ENCODE results near the gene GALNT9.
A peak's percentile ranks its signal among the peaks of the same experiment; 100 is the strongest.

GALNT9 gene

GRCh38 chr12:132327336-132328171 lies 1.8 kb downstream of the GALNT9 start:
- DNase-seq (ENCODE audit: low read depth, low spot score): peak; percentile 77

- no peak for DNase-seq (ENCODE audit: low read depth, low spot score)
These were observed 2.7 kb downstream of the GALNT9 start for GRCh38 chr12:132326646-132327045.

GRCh38 chr12:132325733-132326130 lies 3.7 kb downstream of the GALNT9 start:
- no peak for DNase-seq (ENCODE audit: low read depth, low spot score)

- DNase-seq (ENCODE audit: low read depth, low spot score): no peak
These were observed 4.3 kb downstream of the GALNT9 start for GRCh38 chr12:132324841-132325732.

DNA sequence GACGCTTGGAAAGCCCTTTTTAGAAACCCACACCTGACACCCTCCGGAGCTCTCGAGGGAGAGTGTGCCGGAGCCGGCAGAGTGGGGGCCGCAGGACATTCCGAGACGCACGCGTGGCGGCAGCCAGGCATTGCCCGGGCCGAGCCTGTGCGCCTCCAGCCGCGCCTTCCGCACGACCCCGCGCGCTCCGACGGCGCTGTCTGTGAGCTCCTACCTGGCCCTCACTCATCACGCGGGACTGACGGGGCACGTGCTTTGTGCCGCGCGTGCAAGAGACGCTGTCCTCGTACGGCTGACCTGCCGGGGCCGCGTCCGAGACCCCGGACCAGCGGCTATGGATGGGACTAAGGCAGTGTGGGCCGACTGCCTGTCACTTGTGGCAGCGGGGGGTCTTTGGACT lies 5.2 kb downstream of the GALNT9 start:
- no peak for DNase-seq (ENCODE audit: low read depth, low spot score)

DNA sequence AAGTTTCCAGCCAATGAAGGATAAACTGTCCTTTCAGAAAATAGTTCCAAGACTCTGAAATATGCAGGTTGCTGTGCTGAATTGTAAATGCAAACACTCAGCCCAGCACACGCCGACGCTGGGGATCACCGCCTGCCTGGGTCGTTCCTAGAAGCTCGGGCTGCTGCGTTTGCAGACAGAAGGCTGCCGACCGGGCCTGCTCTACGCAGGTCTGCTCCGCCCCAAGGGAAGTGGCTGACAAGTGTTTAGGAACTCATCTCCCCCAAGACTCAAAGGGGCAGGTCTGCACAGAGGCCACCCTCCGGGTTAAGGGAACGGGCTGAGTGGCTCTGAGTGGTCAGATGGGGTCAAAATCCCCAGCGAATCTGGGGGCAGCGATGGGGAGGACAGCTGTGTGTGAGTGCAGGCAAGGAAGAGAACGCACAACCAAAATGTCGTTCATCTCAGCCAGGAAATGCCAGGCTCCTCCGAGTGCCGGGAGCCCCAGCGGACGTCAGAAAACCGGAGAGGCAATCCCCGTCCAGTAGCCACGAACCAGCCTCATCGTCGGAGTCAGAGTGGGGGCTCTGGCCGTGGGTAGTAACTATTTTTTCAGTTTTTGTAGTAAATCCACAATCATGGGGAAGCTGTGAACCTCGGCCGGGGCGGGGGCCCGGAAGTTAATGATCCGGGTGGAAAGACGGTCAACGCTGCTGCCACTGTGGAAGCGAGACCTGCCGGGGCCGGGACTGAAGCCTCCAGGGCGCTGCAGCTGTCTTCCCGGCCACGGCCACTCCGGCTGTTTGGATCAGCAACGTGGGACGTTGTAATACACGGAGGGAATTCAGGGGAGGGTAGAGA lies 6.0 kb downstream of the GALNT9 start:
- no peak for DNase-seq (ENCODE audit: low read depth, low spot score)

DNA sequence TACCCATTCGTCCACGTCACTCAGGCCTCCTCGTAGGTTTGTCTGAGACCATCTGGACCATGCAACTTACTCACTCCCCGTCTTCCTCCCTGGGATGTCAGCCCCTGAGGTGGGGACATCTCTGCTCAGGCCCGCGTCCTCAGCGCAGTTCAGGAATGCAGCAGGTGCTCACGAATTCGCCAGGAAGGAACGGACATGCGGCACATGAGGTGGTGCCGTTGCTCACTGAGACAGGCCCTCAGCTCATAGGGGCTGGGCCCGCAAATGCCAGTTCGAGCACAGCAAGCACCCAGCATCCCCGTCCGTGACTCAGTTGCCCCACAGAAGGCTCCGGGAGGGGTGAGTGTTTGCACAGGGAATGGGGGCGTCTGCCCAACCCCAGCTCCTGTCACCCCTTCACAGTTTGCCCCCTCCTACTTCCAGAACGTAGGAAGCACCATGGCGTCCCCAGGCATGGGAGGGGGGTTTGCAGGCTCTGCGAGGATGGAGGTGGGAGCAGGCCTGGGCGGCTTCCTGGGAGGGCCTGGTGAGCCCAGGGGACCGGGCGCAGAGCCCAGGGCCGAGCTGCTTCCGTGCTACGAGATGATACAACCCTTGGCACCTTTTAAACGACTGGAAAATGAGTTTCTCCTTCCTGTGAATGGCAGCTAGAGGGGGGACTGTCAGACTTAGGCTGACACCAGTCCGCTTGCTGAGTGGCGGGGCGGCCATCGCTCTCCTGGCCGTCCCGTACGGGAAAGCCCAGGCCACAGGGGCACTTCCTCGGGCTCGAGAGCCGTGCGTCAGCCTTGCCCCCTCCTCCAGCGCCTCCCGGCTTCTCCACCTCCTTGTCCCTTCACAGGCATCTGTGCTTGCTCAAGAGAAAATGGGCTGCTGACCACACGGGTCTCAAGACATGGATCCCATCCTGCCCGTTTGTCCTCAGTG lies 6.9 kb downstream of the GALNT9 start:
- DNase-seq (ENCODE audit: low read depth, low spot score): no peak

DNA sequence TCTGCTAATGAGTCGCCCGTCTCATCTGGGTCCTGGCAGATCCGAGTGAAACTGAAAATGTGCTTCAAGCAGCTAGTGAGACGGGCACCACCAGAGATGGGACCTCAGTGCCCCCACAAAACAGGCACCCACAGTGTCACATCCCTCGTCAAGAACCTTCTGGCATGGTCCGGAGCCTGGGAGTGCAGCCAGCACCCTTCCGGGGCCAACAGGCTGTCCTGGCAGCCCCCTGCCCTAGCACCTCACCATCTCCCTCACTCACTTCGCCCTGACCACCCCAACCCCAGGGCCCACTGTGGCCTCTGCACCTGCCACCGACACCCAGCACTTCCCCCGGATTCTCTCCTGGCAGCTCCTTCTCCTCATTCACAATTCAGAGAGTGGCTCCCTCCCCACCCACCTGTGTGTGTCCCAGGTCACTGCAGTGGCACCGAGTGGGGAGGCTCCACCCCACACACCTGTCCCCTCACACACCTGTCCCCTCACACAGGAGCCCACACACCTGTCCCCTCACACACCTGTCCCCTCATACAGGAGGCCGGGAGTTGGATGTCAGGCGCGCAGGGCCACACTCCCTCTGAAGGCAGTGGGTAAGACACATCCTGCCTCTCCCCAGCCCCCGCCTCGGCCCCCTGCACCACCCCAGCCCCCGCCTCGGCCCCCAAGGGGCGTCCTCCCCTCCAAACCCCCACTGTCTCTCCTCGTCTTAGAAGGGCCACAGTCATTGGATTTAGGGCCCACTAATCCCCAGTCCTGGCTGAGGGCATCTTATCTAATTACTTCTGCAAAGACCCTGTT lies 7.9 kb downstream of the GALNT9 start:
- DNase-seq (ENCODE audit: low read depth, low spot score): no peak

DNA sequence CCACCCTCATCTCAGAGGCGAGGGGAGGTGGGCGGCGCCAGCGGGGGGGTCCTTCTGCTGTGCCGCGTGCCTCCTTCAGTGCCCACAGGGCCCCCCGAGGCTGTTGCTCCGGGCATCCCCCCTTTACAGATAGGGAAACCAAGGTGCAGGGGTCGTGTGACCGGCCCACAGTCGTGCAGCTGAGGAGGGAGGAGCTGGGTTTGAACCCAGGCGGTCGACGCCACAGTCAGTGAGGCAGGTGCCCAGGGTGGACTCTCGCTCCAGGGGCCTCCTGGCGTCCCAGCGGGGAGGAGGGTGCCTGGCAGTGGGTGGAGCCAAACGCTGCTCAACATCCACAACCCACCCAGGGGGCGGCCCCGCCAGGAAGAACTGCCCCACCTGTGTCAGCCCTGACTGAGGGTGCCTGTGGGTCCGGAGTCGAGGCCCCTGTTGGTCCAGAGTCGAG lies 8.6 kb downstream of the GALNT9 start:
- DNase-seq (ENCODE audit: low read depth, low spot score): no peak

- no peak for DNase-seq (ENCODE audit: low read depth, low spot score)
These were observed 9.3 kb downstream of the GALNT9 start for GRCh38 chr12:132319991-132320570.

DNA sequence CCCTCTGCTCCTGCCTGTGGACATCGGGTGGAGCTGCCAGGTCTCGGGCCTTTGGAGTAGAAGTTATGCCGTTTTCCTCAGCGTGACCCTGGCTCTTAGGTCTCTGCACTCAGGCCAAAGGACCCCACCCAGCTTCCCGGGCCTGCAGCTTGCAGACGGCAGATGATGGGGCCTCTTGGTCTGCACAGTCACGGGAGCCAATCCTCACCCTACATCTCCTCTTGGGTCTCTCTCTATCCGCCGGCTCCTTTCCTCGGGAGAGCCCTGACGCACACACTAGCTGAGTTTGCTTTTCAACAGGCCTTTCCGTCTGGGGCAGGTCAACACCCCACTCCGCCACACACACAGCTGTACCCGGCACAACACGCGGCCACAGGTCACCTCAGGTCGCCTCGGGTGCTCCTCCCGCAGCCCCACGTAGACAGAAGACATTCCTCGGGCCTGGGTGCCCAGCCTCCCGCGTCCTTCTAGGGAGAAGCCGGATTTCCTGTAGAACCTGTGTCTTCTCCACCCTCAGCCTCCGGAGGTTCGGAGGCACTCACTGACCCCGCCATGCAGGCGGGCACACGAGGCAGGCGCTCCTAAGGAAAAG lies 9.9 kb downstream of the GALNT9 start:
- no peak for DNase-seq (ENCODE audit: low read depth, low spot score)

DNA sequence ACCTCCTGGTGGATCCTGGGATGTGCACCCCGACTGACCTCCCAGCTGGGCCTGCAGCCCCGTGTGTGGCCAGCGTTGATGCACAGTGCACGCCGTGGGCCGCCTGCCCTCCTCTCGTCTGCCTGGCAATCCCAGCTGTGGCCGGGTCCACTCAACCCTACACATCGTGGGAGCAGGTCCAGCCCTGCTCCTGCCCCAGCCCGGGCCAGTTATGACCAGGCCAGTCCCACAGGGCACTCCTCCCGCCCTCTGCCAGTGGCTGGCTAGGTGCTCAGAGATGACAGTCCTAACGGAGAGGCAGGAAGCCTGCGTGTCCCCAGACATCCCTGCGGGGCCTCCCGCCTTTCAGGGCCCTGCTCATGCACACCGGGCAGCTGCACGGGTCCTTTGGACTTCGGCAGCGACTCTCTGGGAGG lies 10.8 kb downstream of the GALNT9 start:
- DNase-seq (ENCODE audit: low read depth, low spot score): no peak

GRCh38 chr12:132318135-132318534 lies 11.3 kb downstream of the GALNT9 start:
- DNase-seq (ENCODE audit: low read depth, low spot score): no peak

GRCh38 chr12:132317233-132317938 lies 12.0 kb downstream of the GALNT9 start:
- DNase-seq (ENCODE audit: low read depth, low spot score): no peak

DNA sequence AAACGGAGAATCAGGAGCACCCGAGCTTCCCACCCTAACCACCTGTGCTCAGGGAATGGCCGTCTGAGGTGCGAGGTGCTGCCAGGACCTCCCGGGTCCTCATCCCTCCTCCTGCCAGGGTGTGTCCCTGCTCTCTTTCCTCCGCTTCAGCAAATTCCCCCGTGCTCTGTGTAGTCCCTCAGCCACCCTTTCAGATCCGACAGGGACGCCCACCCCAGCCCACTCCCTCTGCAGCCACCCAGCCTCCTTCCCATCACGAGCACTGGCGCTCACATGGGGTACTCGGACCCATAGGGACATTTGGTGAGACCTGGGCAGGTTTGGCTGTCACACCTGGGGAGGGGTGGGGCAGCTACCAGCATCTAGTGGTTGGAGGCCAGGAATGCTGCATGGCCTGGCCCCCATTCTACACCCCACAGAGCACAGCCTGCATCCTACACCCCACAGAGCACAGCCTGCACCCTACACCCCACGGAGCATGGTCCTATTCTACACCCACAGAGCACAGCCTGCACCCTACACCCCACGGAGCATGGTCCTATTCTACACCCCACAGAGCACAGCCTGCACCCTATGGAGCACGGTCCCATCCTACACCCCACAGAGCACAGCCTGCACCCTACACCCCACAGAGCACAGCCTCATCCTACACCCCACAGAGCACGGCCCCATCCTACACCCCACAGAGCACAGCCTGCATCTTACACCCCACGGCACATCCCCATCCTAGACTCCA lies 12.7 kb downstream of the GALNT9 start:
- no peak for DNase-seq (ENCODE audit: low read depth, low spot score)

DNA sequence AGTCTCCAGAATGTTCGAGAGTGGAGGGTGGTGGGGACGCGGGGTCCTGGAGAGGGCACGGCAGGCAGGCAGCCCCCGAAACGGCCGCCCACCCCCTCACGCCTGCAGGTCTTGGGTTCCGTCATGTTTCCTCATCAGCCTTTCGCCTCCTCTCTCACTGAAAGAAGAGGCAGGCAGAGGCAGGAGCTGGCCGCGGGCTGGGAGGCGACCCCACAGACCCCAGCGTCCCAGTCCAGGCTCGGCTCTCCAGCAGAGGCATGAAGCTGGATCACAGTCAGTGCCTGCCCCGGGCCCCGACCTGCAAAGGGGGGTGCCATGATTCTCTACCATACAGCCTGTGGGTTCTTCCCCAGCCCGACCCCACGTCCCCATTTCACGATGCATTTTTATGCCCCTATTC lies 13.4 kb downstream of the GALNT9 start:
- no peak for DNase-seq (ENCODE audit: low read depth, low spot score)

DNA sequence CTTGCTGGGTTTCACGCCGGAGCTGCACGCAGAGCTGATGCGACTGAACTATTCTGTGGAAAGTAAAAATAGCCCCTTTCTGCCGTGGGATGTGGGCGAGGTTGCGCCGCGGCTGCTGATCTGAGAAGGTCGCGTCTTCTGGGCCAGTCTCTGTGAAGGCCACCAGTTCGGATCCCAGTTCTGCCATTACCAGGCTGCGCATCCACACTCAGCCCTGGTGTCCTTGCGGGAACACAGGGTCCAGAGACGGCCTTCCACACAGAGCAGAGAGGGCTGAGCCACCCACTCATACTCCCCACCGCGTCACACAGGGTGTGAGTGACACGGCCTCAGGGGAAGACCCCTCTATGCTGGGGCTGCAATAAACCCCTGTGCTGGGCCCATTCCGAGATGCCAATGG lies 13.9 kb downstream of the GALNT9 start:
- DNase-seq (ENCODE audit: low read depth, low spot score): no peak
